ENCODE data around the gene DUSP9. TPM values are rescaled to one million over a fixed set of nuclear protein-coding genes. Genes with fewer than 3 reads are reported as not detected.
"Not testable (repeated sequence)": the region's sequence is repeated elsewhere in the genome, so short reads cannot be mapped to it uniquely, and the experiment has no call there.

DUSP9 gene
- total RNA-seq, 1 donor from 2014 or later, result 0.20 TPM

GRCh38 chrX:153603131-153603656, 43.8 kb upstream of the DUSP9 start:
- Histone ChIP-seq H2AFZ (ENCODE audit: low read depth, low read length) (no peak overlapping the region), H3K9me3 (ENCODE audit: insufficient read depth, low read depth, low read length) (no peaks in the 10 kb centered on the region), H3K9ac (ENCODE audit: low read length) (no peak overlapping the region), H3K79me2 (ENCODE audit: insufficient read depth, low read length) (peaks cover 3% of the 10 kb centered on the region), H3K4me1 (ENCODE audit: insufficient read depth, low read length) (peaks cover 6% of the 10 kb centered on the region), H3K4me3 (ENCODE audit: insufficient read depth, low read depth, low read length) (no peak overlapping the region), H3K4me2 (ENCODE audit: low read length) (no peak overlapping the region), H3K36me3 (ENCODE audit: insufficient read depth, low read length) (no peaks in the 10 kb centered on the region), H3K27me3 (ENCODE audit: insufficient read depth, low read length) (no peaks in the 10 kb centered on the region), H4K20me1 (ENCODE audit: insufficient read depth, low read length) (no peaks in the 10 kb centered on the region), H3K27ac (ENCODE audit: low read depth, low read length) (no peak overlapping the region)
- no peak for DNase-seq (ENCODE audit: low read depth)
- Mint-ChIP-seq H3K27ac (ENCODE audit: unreplicated experiment) (no peak overlapping the region), H3K27me3 (ENCODE audit: low read depth, unreplicated experiment) (peaks cover 27% of the 10 kb centered on the region), H3K4me3 (ENCODE audit: unreplicated experiment) (no peak overlapping the region), H3K36me3 (ENCODE audit: low read depth, unreplicated experiment) (no peaks in the 10 kb centered on the region), H3K9me3 (ENCODE audit: unreplicated experiment) (no peaks in the 10 kb centered on the region), H3K4me1 (ENCODE audit: low read depth, unreplicated experiment) (peaks cover 3% of the 10 kb centered on the region)
- no peak for FAIRE-seq
- TF ChIP-seq CTCF (IDR thresholded peaks at IDR 0.05; ENCODE audit: insufficient read depth, low read depth, low read length) (no peak), EZH2 (IDR thresholded peaks at IDR 0.05; ENCODE audit: insufficient read depth, low read length) (no peak)

GRCh38 chrX:153604666-153605380, 42.2 kb upstream of the DUSP9 start:
- DNase-seq (ENCODE audit: low read depth); H3K4me1 ChIP-seq (ENCODE audit: insufficient read depth, low read length); H3K4me1 Mint-ChIP-seq (ENCODE audit: low read depth, unreplicated experiment); H3K27ac ChIP-seq (ENCODE audit: low read depth, low read length); H3K9me3 ChIP-seq (ENCODE audit: insufficient read depth, low read depth, low read length); H4K20me1 ChIP-seq (ENCODE audit: insufficient read depth, low read length); H3K79me2 ChIP-seq (ENCODE audit: insufficient read depth, low read length); H3K9me3 Mint-ChIP-seq (ENCODE audit: unreplicated experiment); H2AFZ ChIP-seq (ENCODE audit: low read depth, low read length); H3K4me3 Mint-ChIP-seq (ENCODE audit: unreplicated experiment); H3K36me3 Mint-ChIP-seq (ENCODE audit: low read depth, unreplicated experiment); H3K27me3 ChIP-seq (ENCODE audit: insufficient read depth, low read length); H3K9ac ChIP-seq (ENCODE audit: low read length); H3K4me2 ChIP-seq (ENCODE audit: low read length); H3K27ac Mint-ChIP-seq (ENCODE audit: unreplicated experiment); H3K36me3 ChIP-seq (ENCODE audit: insufficient read depth, low read length); FAIRE-seq; H3K4me3 ChIP-seq (ENCODE audit: insufficient read depth, low read depth, low read length): not testable (repeated sequence)
- H3K27me3 Mint-ChIP-seq (ENCODE audit: low read depth, unreplicated experiment), result peaks cover 30% of the 10 kb centered on the region

GRCh38 chrX:153606503-153606902, 40.5 kb upstream of the DUSP9 start:
- Mint-ChIP-seq H3K4me3 (ENCODE audit: unreplicated experiment) (no peak overlapping the region), H3K4me1 (ENCODE audit: low read depth, unreplicated experiment) (no peaks in the 10 kb centered on the region), H3K36me3 (ENCODE audit: low read depth, unreplicated experiment) (no peaks in the 10 kb centered on the region), H3K9me3 (ENCODE audit: unreplicated experiment) (no peaks in the 10 kb centered on the region), H3K27ac (ENCODE audit: unreplicated experiment) (no peak overlapping the region), H3K27me3 (ENCODE audit: low read depth, unreplicated experiment) (peaks cover 30% of the 10 kb centered on the region)
- DNase-seq (ENCODE audit: low read depth) (no peak), FAIRE-seq (no peak)
- no peaks in the 10 kb centered on the region for H3K79me2 ChIP-seq (ENCODE audit: insufficient read depth, low read length)
- no peaks in the 10 kb centered on the region for H4K20me1 ChIP-seq (ENCODE audit: insufficient read depth, low read length)
- H3K9ac ChIP-seq (ENCODE audit: low read length), result no peak overlapping the region
- H3K27me3 ChIP-seq (ENCODE audit: insufficient read depth, low read length), result no peaks in the 10 kb centered on the region
- no peak overlapping the region for H3K27ac ChIP-seq (ENCODE audit: low read depth, low read length)
- no peak for TF ChIP-seq EZH2 (IDR thresholded peaks at IDR 0.05; ENCODE audit: insufficient read depth, low read length)
- no peak for TF ChIP-seq CTCF (IDR thresholded peaks at IDR 0.05; ENCODE audit: insufficient read depth, low read depth, low read length)
- no peak overlapping the region for H3K4me3 ChIP-seq (ENCODE audit: insufficient read depth, low read depth, low read length)
- no peaks in the 10 kb centered on the region for H3K4me1 ChIP-seq (ENCODE audit: insufficient read depth, low read length)
- H3K9me3 ChIP-seq (ENCODE audit: insufficient read depth, low read depth, low read length), result no peaks in the 10 kb centered on the region
- H3K36me3 ChIP-seq (ENCODE audit: insufficient read depth, low read length), result no peaks in the 10 kb centered on the region
- no peak overlapping the region for H3K4me2 ChIP-seq (ENCODE audit: low read length)
- no peak overlapping the region for H2AFZ ChIP-seq (ENCODE audit: low read depth, low read length)

All from astrocyte (in vitro differentiated cells and primary cell).